ENCODE data around the gene MARCOL. TPM values are rescaled to one million over a fixed set of nuclear protein-coding genes. Genes with fewer than 3 reads are reported as not detected.
"Not testable (repeated sequence)": the region's sequence is repeated elsewhere in the genome, so short reads cannot be mapped to it uniquely, and the experiment has no call there.

The MARCOL gene
- total RNA-seq, 1 donor from 2014 or later = not detected

- Mint-ChIP-seq H3K9me3 (no peaks in the 10 kb centered on the region), H3K4me1 (ENCODE audit: low read depth) (no peaks in the 10 kb centered on the region), H3K27me3 (ENCODE audit: insufficient read depth) (peaks cover 2% of the 10 kb centered on the region), H3K36me3 (ENCODE audit: low read depth) (no peaks in the 10 kb centered on the region), H3K4me3 (no peak overlapping the region), H3K27ac (no peak overlapping the region)
- no peak for DNase-seq (ENCODE audit: low spot score)
- intact Hi-C loops (cut with micrococcal nuclease) = no loop called here
Measured at GRCh38 chr5:148224117-148224742, 14.1 kb upstream of the MARCOL start.

- intact Hi-C loops (cut with micrococcal nuclease) = no loop called here
- no peak overlapping the region for H3K27ac Mint-ChIP-seq
- H3K4me1 Mint-ChIP-seq (ENCODE audit: low read depth) = no peaks in the 10 kb centered on the region
Measured at GRCh38 chr5:148228392-148228984, 9.8 kb upstream of the MARCOL start.

DNA sequence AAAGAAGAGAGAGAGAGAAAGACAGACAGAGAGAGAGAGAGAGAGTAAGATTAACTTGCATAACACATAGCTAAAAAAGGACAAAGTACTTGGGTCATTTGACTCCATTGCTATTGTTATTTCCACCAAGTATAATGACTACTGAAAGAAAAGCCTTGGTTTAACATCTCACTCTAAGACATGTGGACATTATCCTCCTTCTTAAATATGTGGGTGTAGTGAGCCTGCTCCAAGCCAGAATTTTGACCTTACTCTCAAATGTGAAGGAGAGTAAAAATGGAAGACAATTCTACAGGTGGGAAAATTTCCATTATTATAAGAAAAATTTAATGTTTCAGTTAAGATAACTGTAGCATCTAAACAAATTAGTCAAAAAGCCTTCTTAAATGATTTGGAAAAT is 8.5 kb upstream of the MARCOL start:
- H3K9me3 Mint-ChIP-seq = peaks cover 4% of the 10 kb centered on the region
- no peaks in the 10 kb centered on the region for H3K4me1 Mint-ChIP-seq (ENCODE audit: low read depth)
- no peak overlapping the region for H3K4me3 Mint-ChIP-seq
- H3K27ac Mint-ChIP-seq = no peak overlapping the region
- H3K36me3 Mint-ChIP-seq (ENCODE audit: low read depth) = no peaks in the 10 kb centered on the region
- H3K27me3 Mint-ChIP-seq (ENCODE audit: insufficient read depth) = peaks cover 2% of the 10 kb centered on the region
- no peak for DNase-seq (ENCODE audit: low spot score)
- intact Hi-C loops (cut with micrococcal nuclease) = no loop called here

More at GRCh38 chr5:148228392-148228984, 9.8 kb upstream of the MARCOL start:
- peaks cover 2% of the 10 kb centered on the region for H3K27me3 Mint-ChIP-seq (ENCODE audit: insufficient read depth)
- H3K9me3 Mint-ChIP-seq = peaks cover 4% of the 10 kb centered on the region
- DNase-seq (ENCODE audit: low spot score) = no peak
- no peaks in the 10 kb centered on the region for H3K36me3 Mint-ChIP-seq (ENCODE audit: low read depth)
- H3K4me3 Mint-ChIP-seq = no peak overlapping the region

GRCh38 chr5:148230240-148230639 is 8.1 kb upstream of the MARCOL start:
- Mint-ChIP-seq H3K9me3 (peaks cover 4% of the 10 kb centered on the region), H3K36me3 (ENCODE audit: low read depth) (no peaks in the 10 kb centered on the region), H3K27ac (no peak overlapping the region), H3K27me3 (ENCODE audit: insufficient read depth) (peaks cover 2% of the 10 kb centered on the region), H3K4me3 (no peak overlapping the region), H3K4me1 (ENCODE audit: low read depth) (no peaks in the 10 kb centered on the region)
- intact Hi-C loops (cut with micrococcal nuclease) = no loop called here
- DNase-seq (ENCODE audit: low spot score) = no peak

DNA sequence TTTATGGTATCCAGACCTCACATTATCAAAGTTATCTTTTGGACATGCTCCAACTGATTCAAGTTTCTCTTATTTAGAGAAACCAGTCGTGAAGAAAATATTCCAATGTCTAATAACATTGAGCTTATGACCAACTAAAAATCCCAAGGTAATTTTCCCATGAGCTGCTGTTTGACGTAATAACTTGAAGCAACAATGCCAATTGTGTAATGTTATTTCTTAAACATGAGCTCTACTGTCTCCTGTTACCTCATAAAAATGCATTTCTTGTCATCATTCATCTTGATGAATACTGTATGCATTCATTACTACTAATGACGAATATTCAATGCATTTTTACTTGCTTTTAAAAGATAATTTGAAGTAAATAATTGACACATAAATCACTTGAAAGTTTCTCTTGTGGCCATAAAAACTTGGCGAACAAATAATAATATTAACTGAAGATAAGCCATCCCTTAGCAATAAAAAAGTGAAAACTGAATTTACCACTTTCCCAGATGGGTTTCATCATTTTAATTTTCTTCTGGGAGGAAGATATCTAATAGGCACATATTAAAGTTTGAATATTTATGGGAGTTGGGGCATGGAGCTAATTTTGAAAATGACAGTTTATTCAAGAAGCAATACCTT is 424 bp upstream of the MARCOL start:
- no peak for DNase-seq (ENCODE audit: low spot score)
- no peak overlapping the region for H3K27ac Mint-ChIP-seq
- H3K9me3 Mint-ChIP-seq = no peaks in the 10 kb centered on the region
- no peaks in the 10 kb centered on the region for H3K36me3 Mint-ChIP-seq (ENCODE audit: low read depth)
- H3K4me3 Mint-ChIP-seq = no peak overlapping the region
- H3K27me3 Mint-ChIP-seq (ENCODE audit: insufficient read depth) = no peaks in the 10 kb centered on the region
- no peaks in the 10 kb centered on the region for H3K4me1 Mint-ChIP-seq (ENCODE audit: low read depth)
- intact Hi-C loops (cut with micrococcal nuclease) = no loop called here

DNA sequence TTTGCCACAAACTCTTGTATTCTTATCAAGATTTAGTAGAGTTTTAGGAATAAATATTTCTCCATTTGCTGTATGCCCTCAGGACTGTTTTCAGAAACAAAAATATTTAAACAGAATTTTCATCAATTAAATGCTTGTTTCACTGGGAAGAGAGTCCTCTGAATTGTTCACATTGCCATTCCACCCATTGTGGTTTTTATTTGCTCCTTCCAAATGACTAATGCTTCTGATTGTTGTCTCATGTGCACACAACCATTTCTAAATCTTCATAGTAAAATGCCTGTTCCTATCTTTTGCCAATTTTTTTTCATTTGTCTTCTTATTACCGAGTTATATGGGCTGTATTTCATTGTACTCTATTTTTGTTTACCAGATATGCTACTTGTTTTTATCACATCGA is 10.6 kb downstream of the MARCOL start:
- intact Hi-C loops (cut with micrococcal nuclease) = no loop called here
- no peaks in the 10 kb centered on the region for H3K9me3 Mint-ChIP-seq
- H3K27me3 Mint-ChIP-seq (ENCODE audit: insufficient read depth) = no peaks in the 10 kb centered on the region
- no peak overlapping the region for H3K4me3 Mint-ChIP-seq
- H3K36me3 Mint-ChIP-seq (ENCODE audit: low read depth) = no peaks in the 10 kb centered on the region
- H3K4me1 Mint-ChIP-seq (ENCODE audit: low read depth) = no peaks in the 10 kb centered on the region
- no peak overlapping the region for H3K27ac Mint-ChIP-seq
- DNase-seq (ENCODE audit: low spot score) = no peak

GRCh38 chr5:148255456-148255855 is 17.1 kb downstream of the MARCOL start:
- Mint-ChIP-seq H3K9me3 (peaks cover 20% of the 10 kb centered on the region), H3K4me1 (ENCODE audit: low read depth) (no peaks in the 10 kb centered on the region), H3K4me3 (no peak overlapping the region), H3K27ac (no peak overlapping the region), H3K27me3 (ENCODE audit: insufficient read depth) (no peaks in the 10 kb centered on the region), H3K36me3 (ENCODE audit: low read depth) (no peaks in the 10 kb centered on the region)
- no peak for DNase-seq (ENCODE audit: low spot score)
- intact Hi-C loops (cut with micrococcal nuclease) = no loop called here

DNA sequence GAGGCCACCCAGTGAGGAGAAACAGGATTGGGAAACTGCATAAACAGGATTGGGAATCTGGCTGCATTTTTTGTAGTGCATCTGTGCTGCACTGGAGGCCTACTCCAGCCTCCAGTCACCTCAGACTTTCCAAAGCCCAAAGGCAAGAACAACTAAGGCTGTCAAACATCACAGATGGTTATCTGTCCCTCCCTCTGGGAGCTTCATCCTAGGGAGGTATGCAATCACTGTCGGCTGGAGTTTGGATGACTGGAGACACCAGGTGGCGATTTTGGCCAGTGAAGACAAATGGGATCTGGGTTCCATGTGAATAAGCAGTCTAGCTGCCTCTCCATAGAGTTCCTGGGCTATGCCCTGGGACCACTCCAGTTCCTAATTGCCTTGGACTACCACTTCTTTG is 21.0 kb downstream of the MARCOL start:
- no peaks in the 10 kb centered on the region for H3K27me3 Mint-ChIP-seq (ENCODE audit: insufficient read depth)
- no peak overlapping the region for H3K27ac Mint-ChIP-seq
- H3K36me3 Mint-ChIP-seq (ENCODE audit: low read depth) = no peaks in the 10 kb centered on the region
- no peak for DNase-seq (ENCODE audit: low spot score)
- H3K9me3 Mint-ChIP-seq = peaks cover 20% of the 10 kb centered on the region
- no peak overlapping the region for H3K4me3 Mint-ChIP-seq
- intact Hi-C loops (cut with micrococcal nuclease) = no loop called here
- H3K4me1 Mint-ChIP-seq (ENCODE audit: low read depth) = no peaks in the 10 kb centered on the region

DNA sequence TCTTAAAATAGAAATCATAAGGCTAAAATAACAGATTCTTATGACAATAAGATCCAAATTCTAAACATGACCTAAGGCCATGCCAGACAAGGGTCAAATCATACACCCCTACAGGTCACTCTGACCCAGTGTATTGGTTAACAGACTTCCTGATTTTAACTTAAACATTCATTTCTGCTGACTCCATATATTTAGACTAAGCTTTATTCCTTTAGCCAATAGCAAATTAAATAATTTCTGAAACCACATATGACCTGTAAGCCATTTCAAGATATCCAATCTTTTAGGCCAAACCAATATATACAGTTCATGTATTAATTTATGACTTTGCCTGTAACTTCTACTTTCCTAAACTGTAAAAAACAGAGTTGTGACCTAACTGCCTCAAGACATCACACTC is 22.9 kb downstream of the MARCOL start:
- no peak for DNase-seq (ENCODE audit: low spot score)
- H3K27ac Mint-ChIP-seq = no peak overlapping the region
- H3K9me3 Mint-ChIP-seq = peaks cover 20% of the 10 kb centered on the region
- no peaks in the 10 kb centered on the region for H3K27me3 Mint-ChIP-seq (ENCODE audit: insufficient read depth)
- intact Hi-C loops (cut with micrococcal nuclease) = no loop called here
- no peaks in the 10 kb centered on the region for H3K36me3 Mint-ChIP-seq (ENCODE audit: low read depth)
- H3K4me3 Mint-ChIP-seq = no peak overlapping the region
- H3K4me1 Mint-ChIP-seq (ENCODE audit: low read depth) = no peaks in the 10 kb centered on the region

DNA sequence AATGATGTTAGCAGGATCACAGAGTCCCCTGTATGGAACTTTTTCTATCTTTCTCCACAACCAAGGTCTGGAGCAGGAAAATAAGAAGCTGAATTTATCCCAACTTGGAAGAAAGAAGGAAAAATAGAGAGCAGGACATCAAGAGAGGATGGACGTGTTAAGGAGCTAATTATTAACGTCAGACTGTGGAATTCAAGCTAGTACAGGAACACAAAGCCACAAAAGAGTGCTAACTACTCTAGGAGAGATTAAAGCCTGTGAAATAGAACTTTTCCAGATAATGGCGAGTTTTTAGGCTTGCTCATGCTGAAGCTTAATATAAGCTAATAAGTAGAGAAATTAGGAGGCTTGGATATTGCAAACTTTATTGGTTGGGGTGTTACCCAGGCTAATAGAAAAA is 29.6 kb downstream of the MARCOL start:
- Mint-ChIP-seq H3K9me3 (no peaks in the 10 kb centered on the region), H3K4me3 (no peak overlapping the region)

DNA sequence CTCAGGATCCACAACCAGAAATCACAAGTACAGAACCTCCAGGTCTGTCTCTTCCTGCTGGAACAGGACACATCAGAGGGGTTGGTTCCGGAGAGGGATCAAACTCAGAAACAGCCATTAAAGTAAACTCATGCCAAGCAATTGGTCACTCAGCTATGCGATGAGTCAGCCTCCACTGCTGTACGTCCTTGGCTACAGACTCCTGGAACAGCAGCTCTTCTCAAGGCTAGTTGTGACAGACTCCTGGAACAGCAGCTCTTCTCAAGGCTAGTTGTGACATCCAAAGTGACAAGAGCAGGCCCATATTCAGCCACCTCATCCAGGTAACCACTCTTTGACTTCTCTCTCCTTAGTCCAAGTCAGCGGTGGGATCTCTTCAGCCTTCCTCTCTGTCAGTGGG is 30.2 kb downstream of the MARCOL start, which contains the start of gene SPINK13:
Gene SPINK13 (plus strand): TSS at position 229 of the 400 bp plus-strand sequence. CDS start 1,279 bp downstream, outside the sequence.
- no peaks in the 10 kb centered on the region for H3K9me3 Mint-ChIP-seq
- H3K4me3 Mint-ChIP-seq = no peak within 1 kb of the TSS
- peaks cover 2% of the 10 kb centered on the region for H3K27me3 Mint-ChIP-seq (ENCODE audit: insufficient read depth)
- H3K4me1 Mint-ChIP-seq (ENCODE audit: low read depth) = no peaks in the 10 kb centered on the region
- intact Hi-C loops (cut with micrococcal nuclease) = no loop called here
- H3K36me3 Mint-ChIP-seq (ENCODE audit: low read depth) = no peaks in the 10 kb centered on the region
- H3K27ac Mint-ChIP-seq = no peak within 1 kb of the TSS
- no peak for DNase-seq (ENCODE audit: low spot score)

More for the DNA sequence above, 29.6 kb downstream of the MARCOL start:
- Mint-ChIP-seq H3K27ac (no peak overlapping the region), H3K4me1 (ENCODE audit: low read depth) (no peaks in the 10 kb centered on the region), H3K27me3 (ENCODE audit: insufficient read depth) (peaks cover 2% of the 10 kb centered on the region), H3K36me3 (ENCODE audit: low read depth) (no peaks in the 10 kb centered on the region)
- intact Hi-C loops (cut with micrococcal nuclease) = no loop called here
- DNase-seq (ENCODE audit: low spot score) = no peak

GRCh38 chr5:148275129-148275528 is 36.8 kb downstream of the MARCOL start:
- H3K4me3 Mint-ChIP-seq; H3K27ac Mint-ChIP-seq; H3K4me1 Mint-ChIP-seq (ENCODE audit: low read depth); H3K36me3 Mint-ChIP-seq (ENCODE audit: low read depth); H3K27me3 Mint-ChIP-seq (ENCODE audit: insufficient read depth); intact Hi-C loops (cut with micrococcal nuclease); DNase-seq (ENCODE audit: low spot score): not testable (repeated sequence)
- peaks cover 29% of the 10 kb centered on the region for H3K9me3 Mint-ChIP-seq

DNA sequence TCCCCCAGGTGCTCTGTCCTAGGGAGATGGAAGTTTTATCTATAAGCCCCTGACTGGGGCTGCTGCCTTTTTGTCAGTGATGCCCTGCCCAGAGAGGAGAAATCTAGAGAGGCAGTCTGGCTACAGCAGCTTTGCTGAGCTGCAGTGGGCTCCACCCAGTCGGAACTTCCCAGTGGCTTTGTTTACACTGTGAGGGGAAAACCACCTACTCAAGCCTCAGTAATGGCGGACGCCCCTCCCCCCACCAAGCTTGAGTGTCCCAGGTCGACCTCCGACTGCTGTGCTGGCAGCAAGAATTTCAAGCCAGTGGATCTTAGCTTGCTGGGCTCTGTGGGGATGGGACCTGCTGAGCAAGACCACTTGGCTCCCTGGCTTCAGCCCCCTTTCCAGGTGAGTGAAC is 42.6 kb downstream of the MARCOL start:
- intact Hi-C loops (cut with micrococcal nuclease); H3K4me1 Mint-ChIP-seq (ENCODE audit: low read depth); H3K4me3 Mint-ChIP-seq; H3K36me3 Mint-ChIP-seq (ENCODE audit: low read depth); DNase-seq (ENCODE audit: low spot score); H3K27me3 Mint-ChIP-seq (ENCODE audit: insufficient read depth); H3K27ac Mint-ChIP-seq: not testable (repeated sequence)
- peaks cover 28% of the 10 kb centered on the region for H3K9me3 Mint-ChIP-seq

Data from activated T-helper 1 cell treated with anti-CD3 and anti-CD28 coated beads, Interleukin-12 subunit alpha, Interleukin-12 subunit beta, Interleukin-2, Interleukin-4 antibody, amounts not matched to agents 30 ng/mL and 10 ng/mL and 1 ng/mL, durations not matched to agents 14 hours and 24 hours and 36 hours (primary cell).